ENCODE measurements around the gene ZNF516. TPM values are rescaled to one million over a fixed set of nuclear protein-coding genes. Genes with fewer than 3 reads are reported as not detected.
A peak's percentile ranks its signal among the peaks of the same experiment; 100 is the strongest.

The ZNF516 gene
- total RNA-seq, 1 experiment from 2014 or later = 7.9 TPM

DNA sequence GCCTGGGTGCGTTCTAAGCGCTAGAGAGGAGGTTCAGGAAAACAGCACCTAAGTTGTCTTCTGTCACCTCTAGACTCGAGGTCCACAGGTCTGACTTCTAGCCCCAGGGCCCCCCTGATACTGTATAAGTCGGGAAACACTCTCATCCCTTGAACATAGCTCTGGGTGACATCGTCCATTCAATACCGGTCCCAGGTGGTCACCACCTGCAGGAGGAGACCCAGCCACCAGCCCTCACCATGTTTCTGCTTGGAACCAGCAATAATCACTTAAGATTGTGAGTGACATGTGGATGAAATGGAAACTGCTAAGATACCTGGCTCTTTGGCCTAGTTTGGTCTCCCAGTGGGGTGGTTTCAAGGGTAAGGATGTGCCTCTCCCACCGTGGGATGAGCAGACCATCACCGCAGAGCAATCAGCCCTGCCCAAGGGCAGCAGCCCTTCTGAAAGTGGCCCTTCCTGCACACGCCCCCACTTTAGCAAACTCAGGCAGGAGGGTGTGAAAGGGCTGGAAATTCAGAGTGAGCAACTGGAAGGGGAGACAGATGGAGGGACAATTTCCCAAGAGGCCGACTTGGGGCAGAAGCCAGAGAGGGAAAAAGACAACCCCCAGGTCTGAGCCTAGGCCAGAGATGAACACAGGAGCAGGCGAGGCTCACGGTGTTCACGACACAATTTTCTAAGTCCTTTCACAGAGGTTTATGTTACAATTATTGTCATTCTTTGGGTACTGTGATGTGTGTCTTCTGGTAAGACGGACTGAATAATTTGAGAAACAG, 95.2 kb downstream of the ZNF516 start:
- DNase-seq (ENCODE audit: low read depth) = no peak

DNA sequence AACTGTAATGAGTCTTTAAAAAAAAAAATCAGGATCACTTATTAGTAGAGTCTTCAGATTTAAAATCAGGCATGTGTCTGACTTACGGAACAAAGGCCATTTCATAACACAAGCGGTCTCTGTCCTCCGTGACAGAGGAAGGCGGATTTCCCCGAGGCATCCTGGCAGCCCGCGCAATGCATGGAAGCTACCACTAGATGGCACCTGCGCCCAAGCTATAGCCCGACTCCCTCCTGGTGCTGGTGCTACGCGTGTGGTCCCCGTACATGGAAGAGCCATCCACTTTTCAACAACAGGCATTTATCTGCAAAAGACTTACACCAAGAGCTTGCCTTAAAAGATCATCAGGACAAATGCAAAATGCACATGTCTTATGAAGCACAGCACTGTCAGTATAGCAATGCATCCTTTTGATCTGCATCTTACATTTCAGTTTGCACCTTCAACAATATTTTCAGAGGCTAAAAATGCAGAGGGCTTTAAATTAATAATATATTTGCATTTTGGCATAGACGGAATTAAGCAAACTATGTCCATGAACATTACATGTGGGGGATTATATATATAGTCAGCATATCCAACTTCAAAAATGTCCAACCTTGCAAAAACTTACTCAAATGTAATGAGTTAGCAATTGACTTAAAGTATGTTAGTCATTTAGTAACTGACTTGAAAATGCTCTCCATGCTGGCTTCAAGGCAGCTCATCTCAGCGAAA, 96.0 kb downstream of the ZNF516 start:
- peak; percentile 51 for DNase-seq (ENCODE audit: low read depth)

DNA sequence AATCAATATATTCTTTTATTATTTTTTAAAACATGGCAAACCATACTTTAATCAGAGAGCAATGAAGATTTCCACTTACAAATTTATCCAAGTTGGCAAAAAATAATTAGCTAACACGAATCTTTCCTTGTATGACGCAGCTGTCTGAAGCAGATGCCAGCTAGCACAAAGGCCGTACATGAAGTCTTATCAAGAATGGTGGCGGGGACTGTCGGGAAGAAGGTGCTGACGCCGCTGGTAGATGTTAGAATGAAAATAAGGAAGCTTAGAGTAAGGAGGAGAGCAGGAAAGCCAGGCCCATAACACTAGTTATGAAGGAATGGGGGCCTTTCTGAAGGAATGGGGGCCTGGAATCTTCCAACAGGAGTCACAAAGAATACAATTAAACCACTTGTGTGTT, 96.7 kb downstream of the ZNF516 start:
- no peak for DNase-seq (ENCODE audit: low read depth)

DNA sequence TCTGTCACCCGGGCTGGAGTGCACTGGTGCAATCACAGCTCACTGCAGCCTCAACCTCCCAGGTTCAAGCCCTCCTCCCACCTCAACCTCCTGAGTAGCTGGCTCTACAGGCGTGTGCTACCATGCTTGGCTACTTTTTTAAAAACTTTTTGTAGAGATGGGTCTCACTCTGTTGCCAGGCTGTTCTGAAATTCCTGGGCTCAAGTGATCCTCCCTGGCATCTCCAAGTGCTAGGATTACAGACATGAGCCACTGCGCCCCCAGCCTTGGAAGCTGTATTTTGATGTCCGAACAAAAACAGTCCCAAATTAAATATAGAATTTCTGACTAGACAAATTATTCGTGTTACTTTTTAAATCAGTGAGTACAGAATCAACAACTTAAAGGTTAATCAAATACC, 97.4 kb downstream of the ZNF516 start:
- DNase-seq (ENCODE audit: low read depth) = no peak

DNA sequence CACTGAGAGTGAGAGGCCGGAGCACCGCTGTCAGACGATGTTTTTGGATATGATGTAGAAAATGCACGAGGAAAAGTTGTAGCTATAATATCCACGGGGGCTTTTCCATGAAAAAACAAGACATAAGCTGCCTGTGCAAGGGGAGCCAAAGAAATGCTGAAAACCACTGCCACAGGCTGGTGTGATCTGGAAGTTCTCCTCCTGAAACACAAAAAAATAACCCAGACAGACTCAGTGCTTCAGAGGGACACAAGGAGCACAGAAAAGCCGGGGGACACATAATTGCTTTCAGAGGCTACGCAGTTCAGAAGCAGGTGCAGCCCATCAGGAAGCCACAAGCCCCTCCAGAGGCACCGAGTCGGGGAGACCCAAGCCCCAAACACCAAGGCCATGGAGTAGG, 98.2 kb downstream of the ZNF516 start:
- no peak for DNase-seq (ENCODE audit: low read depth)

DNA sequence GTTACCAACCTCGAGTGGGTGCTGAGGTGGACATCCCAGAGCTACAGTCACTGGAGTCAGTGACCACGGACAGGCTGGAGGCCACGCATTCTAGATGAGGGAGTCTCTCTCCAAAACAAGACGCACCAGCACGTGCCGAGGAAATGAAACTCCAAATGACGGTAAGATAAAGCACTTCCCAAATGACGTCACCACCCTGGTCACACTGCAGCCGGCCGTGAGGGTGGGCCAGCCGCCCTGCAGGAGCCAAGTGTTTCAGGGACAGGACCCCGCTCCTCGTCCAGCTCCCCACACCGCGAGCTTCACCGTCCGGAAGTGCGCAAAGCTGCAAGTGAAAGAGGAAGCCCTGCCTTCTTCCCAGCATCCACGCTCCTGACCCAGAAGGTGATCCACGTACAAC, 99.4 kb downstream of the ZNF516 start:
- DNase-seq (ENCODE audit: low read depth) = no peak

DNA sequence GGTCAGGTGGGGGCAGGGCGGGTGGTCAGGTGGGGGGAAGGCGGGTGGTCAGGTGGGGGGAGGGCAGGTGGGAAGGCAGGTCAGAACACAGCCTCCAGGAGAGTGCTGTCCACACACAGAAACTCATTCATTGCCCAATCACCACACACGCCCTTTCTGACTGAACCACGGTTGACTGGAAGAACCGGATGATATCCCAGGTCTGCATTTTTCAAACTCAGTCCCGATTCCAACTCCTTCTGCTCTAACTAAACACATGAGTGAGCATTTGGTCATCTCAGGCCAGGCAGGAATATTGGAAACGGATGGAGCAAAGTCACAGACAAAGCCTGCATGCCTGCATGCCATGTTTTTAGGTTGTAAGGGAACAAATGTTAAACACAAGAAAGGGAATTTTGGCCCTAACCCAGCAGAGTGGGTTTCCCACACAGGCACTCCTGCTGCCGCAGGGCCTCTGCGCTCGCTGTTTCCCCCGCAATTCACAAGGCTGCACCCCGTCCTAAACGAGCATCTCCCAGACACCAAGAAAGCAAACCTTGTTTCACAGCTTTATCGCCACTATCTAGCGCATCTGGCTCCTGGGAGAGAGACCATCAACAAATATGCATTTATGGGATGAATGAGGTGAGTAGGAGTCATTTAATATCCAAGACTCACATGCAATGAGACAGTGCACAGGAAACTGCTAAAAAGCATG, 100.1 kb downstream of the ZNF516 start:
- DNase-seq (ENCODE audit: low read depth) = peak; percentile 27

DNA sequence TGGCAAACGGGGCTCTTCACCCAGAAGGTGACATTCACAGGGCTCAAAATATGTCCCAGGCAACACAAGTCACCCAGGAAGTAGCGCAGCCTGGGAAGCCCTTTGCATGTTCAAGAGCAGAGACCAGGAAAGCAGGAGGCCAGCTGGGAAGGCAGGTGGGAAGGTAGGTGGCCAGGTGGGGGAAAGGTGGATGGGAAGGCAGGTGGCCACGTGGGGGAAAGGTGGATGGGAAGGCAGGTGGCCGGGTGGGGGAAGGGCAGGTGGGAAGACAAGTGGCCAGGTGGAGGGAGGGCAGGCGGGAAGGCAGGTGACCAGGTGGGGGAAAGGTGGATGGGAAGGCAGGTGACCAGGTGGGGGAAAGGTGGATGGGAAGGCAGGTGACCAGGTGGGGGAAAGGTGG, 102.7 kb downstream of the ZNF516 start:
- no peak for DNase-seq (ENCODE audit: low read depth)

DNA sequence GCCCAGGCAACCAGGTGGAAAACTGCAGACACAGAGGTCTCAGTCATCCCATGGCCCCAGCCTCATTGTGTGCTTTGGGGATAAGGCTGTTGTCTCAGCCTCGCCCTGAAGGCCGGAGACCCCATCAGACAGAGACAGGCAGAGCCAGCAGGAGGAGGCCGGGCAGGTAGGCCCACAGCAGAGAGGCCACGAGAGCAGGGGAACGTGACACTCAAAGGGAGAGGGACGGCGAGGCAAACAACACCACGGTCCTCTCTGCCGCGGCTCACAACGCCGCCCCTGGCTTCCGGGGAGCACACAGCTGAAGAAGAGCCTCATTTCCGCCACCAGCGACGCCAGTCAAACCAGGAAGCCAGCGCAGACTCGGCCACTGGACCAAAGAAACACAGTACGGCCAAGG, 103.3 kb downstream of the ZNF516 start:
- DNase-seq (ENCODE audit: low read depth) = no peak

DNA sequence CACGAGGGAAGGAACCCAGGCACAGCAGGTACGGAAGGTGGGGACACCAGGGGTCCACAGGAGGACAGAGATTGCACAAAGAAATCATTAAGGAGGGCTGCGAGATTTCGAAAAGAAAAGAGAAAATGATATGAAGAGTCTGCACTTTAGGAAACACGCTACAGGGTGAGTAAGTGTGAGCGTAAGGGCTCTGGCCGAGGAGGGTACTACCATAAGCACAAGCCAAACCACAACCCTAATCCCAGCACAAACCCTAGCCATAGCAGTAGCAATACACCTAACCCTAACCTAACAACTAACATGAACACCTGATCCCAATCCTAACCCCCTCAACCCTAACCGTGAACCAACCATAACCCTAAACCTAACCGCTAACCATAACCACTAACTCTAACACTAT, 104.0 kb downstream of the ZNF516 start:
- no peak for DNase-seq (ENCODE audit: low read depth)

DNA sequence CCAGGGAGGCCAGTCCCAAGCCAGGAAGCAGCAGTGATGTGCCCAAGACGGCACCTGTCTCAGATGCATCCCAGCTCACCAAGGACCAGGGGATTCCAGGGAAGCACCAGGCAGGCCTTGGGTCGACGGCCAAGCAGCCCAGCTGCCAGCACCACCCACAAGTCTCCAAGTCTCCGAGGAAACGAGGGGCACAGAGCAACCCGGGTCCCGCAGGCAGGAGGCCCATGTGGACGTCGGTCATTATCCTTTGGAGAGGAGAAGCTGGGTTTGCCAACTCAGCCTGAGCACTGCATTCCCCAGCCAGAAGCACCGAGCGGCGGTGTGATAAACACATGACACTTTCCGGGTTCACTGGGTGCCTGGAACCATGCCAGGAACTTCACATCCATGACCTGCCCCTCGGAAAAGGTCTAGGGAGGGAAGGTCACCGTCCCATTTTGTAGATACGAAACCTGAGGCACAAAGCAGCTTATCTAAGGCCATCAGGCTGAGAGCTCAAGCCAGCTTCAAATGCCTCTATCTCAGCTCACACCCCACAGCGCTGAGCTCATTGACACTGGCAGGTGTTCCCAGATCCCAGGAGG, 104.5 kb downstream of the ZNF516 start:
- DNase-seq (ENCODE audit: low read depth) = no peak

DNA sequence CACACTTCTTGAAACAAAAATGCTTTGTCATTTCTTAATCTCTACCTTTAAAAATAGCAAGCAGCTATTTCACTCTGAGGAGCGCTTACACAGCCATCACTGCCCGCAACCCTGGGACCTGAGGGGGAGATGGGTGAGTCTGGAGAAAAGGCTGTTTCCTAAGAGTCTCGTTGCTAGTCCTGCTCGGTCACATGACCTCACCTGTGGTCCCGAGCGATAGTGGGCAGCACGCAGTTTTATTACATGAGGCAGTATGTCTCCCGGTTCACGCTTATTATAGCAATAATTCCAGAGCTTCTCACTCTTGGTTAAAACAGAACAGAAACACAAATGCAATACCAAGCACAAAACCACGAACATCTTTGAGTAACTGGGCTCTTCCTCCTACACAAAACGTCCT, 105.3 kb downstream of the ZNF516 start:
- no peak for DNase-seq (ENCODE audit: low read depth)

DNA sequence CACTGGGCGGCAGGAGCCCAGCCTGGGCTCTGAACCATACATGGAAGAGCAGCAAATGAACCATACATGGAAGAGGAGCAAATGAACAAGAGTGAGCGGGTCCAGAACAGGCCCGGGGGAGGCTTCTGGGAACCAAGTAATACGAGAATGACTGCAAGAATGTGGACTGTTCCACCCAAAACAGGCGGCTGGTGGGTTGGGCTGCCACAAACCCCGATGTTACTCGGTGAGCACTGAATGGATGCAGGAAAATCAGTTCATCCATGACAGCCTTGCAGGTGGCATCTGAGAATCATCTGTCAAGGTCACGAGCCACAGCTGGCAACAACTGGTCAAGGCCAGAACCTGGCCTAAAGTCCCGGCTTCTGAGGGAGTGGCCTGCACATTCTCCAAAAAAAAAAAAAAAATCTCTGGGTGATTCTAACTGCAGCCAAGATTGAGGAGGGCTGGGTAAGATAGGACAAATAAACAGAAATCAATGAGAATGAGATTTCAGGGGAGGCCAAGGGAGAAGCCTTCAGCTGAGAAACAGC, 106.1 kb downstream of the ZNF516 start:
- DNase-seq (ENCODE audit: low read depth) = no peak

DNA sequence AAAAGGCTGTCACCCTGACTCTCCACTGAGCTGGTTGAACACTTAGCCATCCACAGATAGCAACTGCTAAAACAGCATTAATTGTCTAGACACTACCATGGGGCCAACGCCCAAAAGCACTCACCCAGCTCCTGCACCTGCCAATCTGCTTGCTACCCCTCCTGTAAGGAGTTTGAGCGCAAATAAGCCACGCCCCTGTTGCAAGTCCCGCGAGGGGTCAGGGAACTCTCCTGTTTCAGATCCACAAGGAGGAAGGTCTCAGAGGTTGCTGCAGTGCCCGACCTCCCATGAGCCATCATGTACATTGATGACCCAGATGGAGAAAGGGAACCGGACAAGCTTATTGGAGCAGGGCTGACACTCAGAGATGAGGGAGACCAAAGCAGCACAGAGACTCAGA, 106.8 kb downstream of the ZNF516 start:
- DNase-seq (ENCODE audit: low read depth) = no peak

DNA sequence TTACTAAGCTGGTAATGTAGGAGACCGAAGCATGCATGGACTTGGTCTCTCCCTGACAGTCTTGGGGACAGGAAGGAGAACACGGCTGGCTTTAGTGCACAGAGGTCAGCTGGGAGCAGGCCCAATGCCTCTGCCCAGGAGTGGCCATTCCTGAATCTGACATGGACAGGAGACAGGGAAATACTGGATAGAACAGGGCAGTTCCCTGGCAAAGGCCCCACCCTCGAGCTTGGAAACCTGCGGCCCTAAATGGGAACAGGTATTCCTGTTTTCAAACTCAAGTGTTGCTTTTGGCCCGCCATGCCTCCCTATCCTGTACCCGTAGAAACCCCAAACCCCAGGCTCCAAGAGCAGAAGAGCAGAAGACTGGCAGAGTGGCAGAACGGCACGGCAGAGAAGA, 107.4 kb downstream of the ZNF516 start:
- no peak for DNase-seq (ENCODE audit: low read depth)

DNA sequence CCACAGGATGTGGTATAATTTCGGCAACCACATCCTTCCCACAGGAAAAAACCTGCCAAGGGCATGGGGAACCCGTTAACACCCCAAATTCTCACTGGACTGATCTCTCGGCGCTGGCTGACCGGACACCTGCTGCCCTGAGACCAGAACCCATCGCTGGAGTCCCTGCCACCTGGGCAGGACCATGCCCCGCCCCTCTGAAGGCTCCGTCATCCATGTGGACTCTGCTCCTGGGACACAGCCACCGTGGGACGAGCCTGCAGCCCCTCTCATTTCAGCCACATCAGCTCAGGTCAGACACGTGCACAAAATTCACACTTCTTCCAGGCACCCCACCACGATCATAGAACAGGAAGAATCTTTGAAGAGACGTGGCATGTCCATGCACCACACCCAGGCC, 108.2 kb downstream of the ZNF516 start:
- no peak for DNase-seq (ENCODE audit: low read depth)

DNA sequence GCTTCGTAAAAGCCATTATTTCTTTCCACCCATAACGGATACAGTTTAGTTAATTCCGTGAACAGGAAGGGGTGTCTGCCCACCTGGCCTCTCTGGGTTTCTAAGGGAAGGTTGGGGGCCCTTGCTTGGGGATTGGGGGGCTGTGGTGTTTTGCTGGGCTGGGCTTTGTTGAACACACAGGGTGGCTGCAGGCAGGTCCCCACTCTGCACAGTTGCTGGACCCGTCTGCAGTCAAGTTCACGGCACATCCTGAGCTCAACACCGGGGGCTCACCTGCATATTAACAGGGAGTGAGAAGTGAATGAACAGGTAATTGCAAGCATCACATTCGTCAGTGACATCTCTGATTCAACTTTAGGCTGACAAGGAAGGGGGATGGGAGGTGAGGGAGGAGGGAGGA, 109.0 kb downstream of the ZNF516 start:
- DNase-seq (ENCODE audit: low read depth) = no peak

DNA sequence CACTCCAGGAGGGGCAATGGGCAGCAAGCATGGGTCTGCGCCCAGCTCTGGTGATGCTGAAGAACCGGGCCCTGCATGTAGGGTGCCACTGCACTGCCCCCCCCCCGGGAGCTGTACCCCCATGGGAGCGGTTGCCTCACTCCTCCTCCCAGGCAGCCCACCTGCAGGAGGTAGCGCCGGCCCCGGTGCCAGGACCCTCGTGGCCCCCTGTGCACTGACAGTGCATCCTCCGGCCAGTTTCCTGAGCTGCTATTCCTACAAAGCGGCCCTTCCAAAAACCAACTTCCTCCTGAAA, 109.4 kb downstream of the ZNF516 start:
- no peak for DNase-seq (ENCODE audit: low read depth)

DNA sequence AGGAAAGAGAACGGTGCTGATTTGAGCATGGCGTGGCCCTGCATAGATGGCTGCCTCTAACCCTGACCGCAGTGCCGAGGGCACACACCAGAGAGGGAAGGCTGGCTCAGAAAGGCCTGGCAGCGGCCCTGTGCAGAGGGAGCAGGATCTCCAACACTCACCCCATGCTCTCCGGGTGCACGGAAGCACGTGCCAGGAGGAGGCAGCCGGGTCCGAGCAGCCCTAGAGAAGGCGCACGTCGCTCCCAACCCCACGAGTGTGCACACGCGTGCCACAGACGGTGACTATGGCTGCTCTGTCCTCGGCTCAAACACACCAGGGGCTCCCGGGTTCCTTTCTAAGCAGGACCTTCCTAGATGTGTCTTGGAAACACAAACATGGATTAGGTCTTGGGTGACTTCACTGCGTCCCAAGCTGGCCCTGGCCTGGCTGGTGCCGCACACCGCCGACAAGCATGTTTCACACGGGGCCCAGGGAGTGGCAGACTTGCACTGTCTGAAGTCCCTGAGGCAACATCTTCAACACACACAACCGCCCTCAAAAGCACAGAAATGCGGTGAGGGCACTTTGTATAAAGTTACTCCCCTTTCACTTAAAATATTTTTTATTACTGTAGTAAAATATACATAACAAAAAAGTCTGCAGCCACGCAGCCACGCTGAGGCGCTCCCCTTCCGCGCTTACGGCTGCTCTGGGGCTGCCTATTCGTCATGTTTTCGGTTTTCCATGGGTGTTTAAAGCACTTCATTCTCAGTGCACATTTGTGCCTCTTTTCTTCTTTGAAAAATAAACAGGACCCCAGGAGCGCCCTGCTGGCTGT, 110.0 kb downstream of the ZNF516 start:
- no peak for DNase-seq (ENCODE audit: low read depth)

DNA sequence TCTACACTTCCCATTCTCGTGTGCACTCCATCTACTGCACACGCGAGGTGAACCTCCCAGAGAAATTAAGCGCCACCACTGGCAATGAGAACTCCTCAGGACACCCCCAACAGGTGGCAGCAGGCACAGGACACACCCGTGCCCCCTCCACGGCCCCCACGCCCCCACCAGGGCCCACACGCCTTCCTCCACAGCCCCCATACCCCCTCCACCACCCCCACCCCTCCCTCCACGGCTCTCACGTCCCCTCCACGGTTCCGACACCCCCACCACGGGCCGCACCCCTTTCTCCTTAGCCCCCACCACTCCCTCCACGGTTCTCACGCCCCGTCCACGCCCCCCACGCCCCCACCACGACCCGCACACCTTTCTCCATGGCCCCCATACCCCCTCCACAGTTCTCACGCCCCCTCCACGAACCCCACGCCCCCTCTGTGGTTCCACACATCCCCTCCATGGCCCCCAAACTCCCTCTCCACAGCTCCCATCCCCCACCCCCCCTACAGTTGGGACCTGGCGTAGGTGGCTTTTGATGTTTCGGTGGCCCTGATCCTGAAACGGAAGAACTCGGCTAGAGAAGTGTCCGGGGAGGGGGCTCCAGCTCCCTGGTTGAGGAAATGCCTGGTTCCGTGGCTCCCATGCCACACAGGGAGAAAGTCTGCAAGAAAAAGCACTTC, 110.8 kb downstream of the ZNF516 start:
- no peak for DNase-seq (ENCODE audit: low read depth)

DNA sequence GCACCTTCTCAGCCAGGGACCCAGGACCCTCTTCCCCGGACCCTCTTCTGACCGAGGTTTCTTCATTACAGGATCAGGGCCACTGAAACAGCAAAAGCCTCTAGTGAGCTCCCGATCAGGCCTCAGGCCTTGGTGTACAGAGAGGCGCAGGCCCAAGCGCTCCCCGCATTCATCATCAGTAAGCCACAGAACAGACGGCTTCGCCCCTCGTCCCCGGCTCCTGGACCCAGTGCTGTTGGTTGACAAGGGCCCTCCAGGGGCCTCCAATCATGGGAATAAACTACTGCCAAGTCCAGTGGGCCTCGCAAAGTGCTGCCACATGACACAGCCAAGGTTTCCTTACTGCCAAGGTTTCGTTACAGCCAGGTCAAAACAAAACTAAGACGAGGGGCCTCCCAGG, 111.4 kb downstream of the ZNF516 start:
- DNase-seq (ENCODE audit: low read depth) = no peak

Measured in LHCN-M2 (cell line).